Choroid plexus epithelial cell (primary cell): ENCODE measurements around the gene TIMP3.
A peak's percentile ranks its signal among the peaks of the same experiment; 100 is the strongest.

Experiments
- DNase-seq: peaks from one replicate; pipeline ENCODE4 v3.0.0-alpha.2; 2010; ENCODE audit warnings: low read depth
- H3K4me3 ChIP-seq: 2 replicates; pipeline ENCODE4 v1.5.1; 2011; ENCODE audit warnings: low read depth, mild to moderate bottlenecking, control low read depth, low read length, moderate library complexity
- TF ChIP-seq, protein P1 (sequence below): conservative IDR thresholded peaks from 2 replicates; pipeline ENCODE4 v1.5.1; 2011; ENCODE audit warnings: low read depth, mild to moderate bottlenecking, control low read depth, inconsistent platforms, low read length, moderate library complexity

The TIMP3 gene

GRCh38 chr22:32794449-32795213 lies 6.9 kb upstream of the TIMP3 start:
- DNase-seq = peak; percentile 43
- TF ChIP-seq, protein P1, sequence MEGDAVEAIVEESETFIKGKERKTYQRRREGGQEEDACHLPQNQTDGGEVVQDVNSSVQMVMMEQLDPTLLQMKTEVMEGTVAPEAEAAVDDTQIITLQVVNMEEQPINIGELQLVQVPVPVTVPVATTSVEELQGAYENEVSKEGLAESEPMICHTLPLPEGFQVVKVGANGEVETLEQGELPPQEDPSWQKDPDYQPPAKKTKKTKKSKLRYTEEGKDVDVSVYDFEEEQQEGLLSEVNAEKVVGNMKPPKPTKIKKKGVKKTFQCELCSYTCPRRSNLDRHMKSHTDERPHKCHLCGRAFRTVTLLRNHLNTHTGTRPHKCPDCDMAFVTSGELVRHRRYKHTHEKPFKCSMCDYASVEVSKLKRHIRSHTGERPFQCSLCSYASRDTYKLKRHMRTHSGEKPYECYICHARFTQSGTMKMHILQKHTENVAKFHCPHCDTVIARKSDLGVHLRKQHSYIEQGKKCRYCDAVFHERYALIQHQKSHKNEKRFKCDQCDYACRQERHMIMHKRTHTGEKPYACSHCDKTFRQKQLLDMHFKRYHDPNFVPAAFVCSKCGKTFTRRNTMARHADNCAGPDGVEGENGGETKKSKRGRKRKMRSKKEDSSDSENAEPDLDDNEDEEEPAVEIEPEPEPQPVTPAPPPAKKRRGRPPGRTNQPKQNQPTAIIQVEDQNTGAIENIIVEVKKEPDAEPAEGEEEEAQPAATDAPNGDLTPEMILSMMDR = peak; percentile 34
- no peak overlapping the region for H3K4me3 ChIP-seq

DNA sequence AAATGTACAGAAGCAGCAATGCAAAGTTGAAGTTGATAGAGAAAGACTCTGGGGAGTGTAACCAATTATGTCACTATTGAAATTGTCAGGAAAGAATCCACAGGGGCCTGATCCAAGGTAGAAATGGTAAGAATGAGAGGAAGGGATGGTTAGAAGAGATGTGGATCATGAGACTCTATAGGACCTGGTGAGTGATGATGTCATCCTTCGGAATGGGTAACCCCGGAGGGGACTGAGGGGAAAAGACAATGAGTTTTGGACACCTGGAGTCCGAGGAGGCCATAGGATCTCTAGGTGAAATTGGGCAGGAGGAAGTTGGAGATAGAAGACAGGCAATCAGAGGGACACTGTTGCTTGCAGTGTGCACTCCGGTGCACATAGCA lies 6.3 kb upstream of the TIMP3 start:
- no peak for DNase-seq
- TF ChIP-seq, protein P1 = no peak
- H3K4me3 ChIP-seq = no peak overlapping the region

- DNase-seq = peak; percentile 80
- no peak overlapping the region for H3K4me3 ChIP-seq
- TF ChIP-seq, protein P1 = peak; percentile 98
These were observed 4.5 kb upstream of the TIMP3 start for GRCh38 chr22:32796865-32797573.

- DNase-seq = no peak
- TF ChIP-seq, protein P1 = no peak
- H3K4me3 ChIP-seq = no peak overlapping the region
These were observed 2.0 kb upstream of the TIMP3 start for GRCh38 chr22:32799496-32799895.

DNA sequence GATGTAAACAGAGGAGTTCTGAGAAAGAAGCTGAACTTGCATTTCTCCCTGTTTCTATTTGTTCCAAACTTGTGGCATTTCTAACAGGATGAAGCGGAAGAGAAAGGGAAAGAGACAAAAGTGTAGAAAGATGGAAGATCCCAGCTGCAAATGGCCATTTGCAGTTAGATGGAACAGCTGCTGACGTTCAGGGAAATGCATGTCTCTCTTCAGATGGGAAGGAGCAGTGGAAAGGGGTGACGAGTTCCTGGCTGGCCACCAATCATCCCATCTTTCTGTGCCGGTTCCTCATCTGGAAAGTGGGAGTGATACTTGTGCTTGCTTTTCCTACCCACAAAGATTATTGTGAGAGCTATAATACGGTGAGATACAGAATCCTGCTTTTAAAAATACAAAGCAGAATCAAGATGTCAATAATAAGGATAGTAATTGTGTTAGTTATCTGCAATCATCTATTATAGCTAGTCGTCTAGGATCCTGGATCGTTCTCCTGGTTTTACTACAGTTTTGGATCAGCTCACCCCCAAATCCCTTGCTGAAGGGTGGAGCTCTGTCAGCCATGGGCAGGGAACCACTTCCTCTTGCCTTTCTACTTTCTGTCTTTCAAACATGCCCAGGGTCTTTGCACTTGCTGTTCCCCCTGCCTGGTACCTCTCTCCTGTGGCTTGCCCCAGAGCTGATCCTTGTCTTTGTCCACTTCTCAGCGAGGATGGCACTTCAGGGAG lies 1.2 kb upstream of the TIMP3 start:
- no peak for DNase-seq
- H3K4me3 ChIP-seq = no peak overlapping the region
- TF ChIP-seq, protein P1 = no peak

DNA sequence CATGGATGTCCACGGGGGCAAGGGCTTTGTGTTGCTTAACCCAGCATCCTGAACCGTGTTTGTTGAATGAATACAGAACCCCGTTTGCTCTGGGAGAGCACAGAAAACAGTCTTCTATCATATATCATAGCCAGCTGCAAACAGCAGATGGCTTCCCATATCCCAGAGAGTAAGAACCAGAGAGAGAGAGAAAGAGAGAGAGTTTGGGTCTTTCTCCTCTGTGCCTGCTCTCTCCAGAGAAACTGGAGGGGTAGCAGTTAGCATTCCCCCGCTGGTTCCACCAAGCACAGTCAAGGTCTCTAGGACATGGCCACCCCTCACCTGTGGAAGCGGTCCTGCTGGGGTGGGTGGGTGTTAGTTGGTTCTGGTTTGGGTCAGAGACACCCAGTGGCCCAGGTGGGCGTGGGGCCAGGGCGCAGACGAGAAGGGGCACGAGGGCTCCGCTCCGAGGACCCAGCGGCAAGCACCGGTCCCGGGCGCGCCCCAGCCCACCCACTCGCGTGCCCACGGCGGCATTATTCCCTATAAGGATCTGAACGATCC lies 440 bp upstream of the TIMP3 start:
- TF ChIP-seq, protein P1 = peak; percentile 26
- peak overlapping the region; percentile 76 for H3K4me3 ChIP-seq
- peak; percentile 35 for DNase-seq
